K562 (cell line): Measurements from ENCODE around the gene ACTN1.

Experiments used
- FOS ChIP-seq: IDR thresholded peaks from 3 replicates; pipeline ENCODE4 v1.6.1; 2011; ENCODE audit not compliant: insufficient read length; ENCODE audit errors: extremely low read depth
- NR1H2 ChIP-seq: sonication (generic); formaldehyde crosslinking; IDR thresholded peaks from 2 replicates; pipeline ENCODE4 v1.4.0; 2020; ENCODE audit warnings: mild to moderate bottlenecking, missing genetic modification reagents
- POLR2A ChIP-seq: fragments of 450-650 bp; conservative IDR thresholded peaks from 2 replicates; pipeline ENCODE4 v1.6.1; 2016
- ZNF133 ChIP-seq: fragments of 250-450 bp; sonication (Bioruptor Pico); IDR thresholded peaks from 2 replicates; pipeline ENCODE4 v1.4.0; 2020; ENCODE audit warnings: mild to moderate bottlenecking
- ZNF354B ChIP-seq: fragments of 250-450 bp; sonication (Bioruptor Pico); IDR thresholded peaks from 2 replicates; pipeline ENCODE4 v1.4.0; 2020
- ZNF766 ChIP-seq: fragments of 200-800 bp; sonication (Bioruptor generic); conservative IDR thresholded peaks from 2 replicates; pipeline ENCODE4 v1.6.1; 2016; ENCODE audit warnings: missing genetic modification characterization, missing compliant biosample characterization
- ZNF785 ChIP-seq: fragments of 250-450 bp; sonication (Bioruptor Pico); IDR thresholded peaks from 2 replicates; pipeline ENCODE4 v1.4.0; 2020; ENCODE audit warnings: mild to moderate bottlenecking
- TF ChIP-seq, protein P1 (sequence below), 3 experiments: IDR thresholded peaks in 2 of 3; conservative IDR thresholded peaks in 1 of 3; 2 replicates each; pipeline ENCODE4 v1.5.1; 2011 to 2012; ENCODE audit warnings: low read length in 3 of 3, mild to moderate bottlenecking in 3 of 3, control low read depth in 2 of 3, improper control_type of control experiment in 1 of 3, inconsistent platforms in 1 of 3, low read depth in 1 of 3, mixed read lengths in 1 of 3, moderate library complexity in 1 of 3; ENCODE audit not compliant: insufficient read depth in 2 of 3
- TF ChIP-seq, protein P2 (sequence below), 3 experiments: fragments of 200-800 bp in 1 of 3; sonication (Bioruptor generic) in 1 of 3; sonication (generic) in 1 of 3; formaldehyde crosslinking in 1 of 3; IDR thresholded peaks; 2 replicates each; pipeline versions ENCODE4 v1.6.1 to v1.8.0; 2016 to 2022; ENCODE audit warnings: mild to moderate bottlenecking in 2 of 3, missing compliant biosample characterization in 2 of 3, missing genetic modification characterization in 2 of 3, missing genetic modification reagents in 1 of 3
- TF ChIP-seq, protein P3 (sequence below): sonication (generic); formaldehyde crosslinking; IDR thresholded peaks from 2 replicates; pipeline ENCODE4 v1.5.0; 2020; ENCODE audit warnings: missing genetic modification reagents
- TF ChIP-seq, protein P4 (sequence below), 2 experiments: fragments of 450-650 bp in 1 of 2; sonication (generic) in 1 of 2; formaldehyde crosslinking; conservative IDR thresholded peaks; 2 replicates each; pipeline versions ENCODE4 v1.4.0 to v1.8.1; 2020 to 2022; ENCODE audit warnings: mild to moderate bottlenecking in 1 of 2, missing genetic modification reagents in 1 of 2
- TF ChIP-seq, protein P5 (sequence below), 2 experiments: fragments of 450-650 bp; formaldehyde crosslinking in 1 of 2; IDR thresholded peaks; 2 replicates each; pipeline versions ENCODE4 v1.4.0 to v1.6.1; 2014 to 2020; ENCODE audit warnings: mild to moderate bottlenecking in 2 of 2, borderline replicate concordance in 1 of 2, low read depth in 1 of 2
- TF ChIP-seq, protein P6 (sequence below): IDR thresholded peaks from 2 replicates; pipeline ENCODE4 v1.6.1; 2012; ENCODE audit warnings: low read depth, low read length, improper control_type of control experiment, borderline replicate concordance

DNA sequence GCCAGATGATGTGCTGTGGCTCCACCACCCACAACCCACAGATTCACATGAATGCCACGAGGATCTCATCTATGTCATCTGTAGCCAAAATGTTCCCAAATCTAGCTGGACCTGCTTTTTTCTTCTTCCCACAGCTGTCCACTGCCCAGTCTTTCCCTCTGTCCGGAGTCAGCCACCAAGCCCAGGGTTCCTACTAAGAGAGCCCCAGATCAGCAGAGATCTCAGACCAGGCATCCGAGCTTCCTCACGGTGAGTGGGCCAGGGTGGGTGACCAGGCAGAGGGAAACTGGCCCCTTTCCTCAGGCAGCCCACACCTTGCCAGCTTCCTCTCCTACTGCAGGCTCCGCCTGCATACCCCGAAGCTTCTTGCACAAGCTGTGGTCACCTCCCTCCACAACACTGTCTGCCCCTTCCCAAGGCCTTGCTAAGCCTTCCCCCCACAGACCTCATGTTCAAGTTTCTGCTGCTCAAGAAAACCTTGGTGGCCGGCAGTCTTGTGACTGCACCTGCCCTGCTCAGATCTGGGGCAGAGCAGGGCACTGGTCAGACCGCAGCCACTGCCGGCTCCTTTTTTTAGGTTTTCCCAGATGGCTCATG, 81.4 kb downstream of the ACTN1 start:
- TF ChIP-seq, protein P1, sequence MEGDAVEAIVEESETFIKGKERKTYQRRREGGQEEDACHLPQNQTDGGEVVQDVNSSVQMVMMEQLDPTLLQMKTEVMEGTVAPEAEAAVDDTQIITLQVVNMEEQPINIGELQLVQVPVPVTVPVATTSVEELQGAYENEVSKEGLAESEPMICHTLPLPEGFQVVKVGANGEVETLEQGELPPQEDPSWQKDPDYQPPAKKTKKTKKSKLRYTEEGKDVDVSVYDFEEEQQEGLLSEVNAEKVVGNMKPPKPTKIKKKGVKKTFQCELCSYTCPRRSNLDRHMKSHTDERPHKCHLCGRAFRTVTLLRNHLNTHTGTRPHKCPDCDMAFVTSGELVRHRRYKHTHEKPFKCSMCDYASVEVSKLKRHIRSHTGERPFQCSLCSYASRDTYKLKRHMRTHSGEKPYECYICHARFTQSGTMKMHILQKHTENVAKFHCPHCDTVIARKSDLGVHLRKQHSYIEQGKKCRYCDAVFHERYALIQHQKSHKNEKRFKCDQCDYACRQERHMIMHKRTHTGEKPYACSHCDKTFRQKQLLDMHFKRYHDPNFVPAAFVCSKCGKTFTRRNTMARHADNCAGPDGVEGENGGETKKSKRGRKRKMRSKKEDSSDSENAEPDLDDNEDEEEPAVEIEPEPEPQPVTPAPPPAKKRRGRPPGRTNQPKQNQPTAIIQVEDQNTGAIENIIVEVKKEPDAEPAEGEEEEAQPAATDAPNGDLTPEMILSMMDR (IDR thresholded peaks at IDR 0.05 in 2 of 3, conservative IDR thresholded peaks at IDR 0.05 in 1 of 3; ENCODE audit: insufficient read depth in 2 of 3, low read depth in 1 of 3, low read length in 3 of 3): no peak
- no peak for TF ChIP-seq ZNF766 (CRISPR knock-in tag)
- TF ChIP-seq POLR2A: no peak
- no peak for TF ChIP-seq ZNF133
- TF ChIP-seq, protein P2, sequence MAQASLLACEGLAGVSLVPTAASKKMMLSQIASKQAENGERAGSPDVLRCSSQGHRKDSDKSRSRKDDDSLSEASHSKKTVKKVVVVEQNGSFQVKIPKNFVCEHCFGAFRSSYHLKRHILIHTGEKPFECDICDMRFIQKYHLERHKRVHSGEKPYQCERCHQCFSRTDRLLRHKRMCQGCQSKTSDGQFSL (CRISPR knock-in tag; IDR thresholded peaks at IDR 0.05): no peak
- TF ChIP-seq, protein P2 (tag; IDR thresholded peaks at IDR 0.05): no peak
- TF ChIP-seq FOS: no peak
- TF ChIP-seq, protein P3, sequence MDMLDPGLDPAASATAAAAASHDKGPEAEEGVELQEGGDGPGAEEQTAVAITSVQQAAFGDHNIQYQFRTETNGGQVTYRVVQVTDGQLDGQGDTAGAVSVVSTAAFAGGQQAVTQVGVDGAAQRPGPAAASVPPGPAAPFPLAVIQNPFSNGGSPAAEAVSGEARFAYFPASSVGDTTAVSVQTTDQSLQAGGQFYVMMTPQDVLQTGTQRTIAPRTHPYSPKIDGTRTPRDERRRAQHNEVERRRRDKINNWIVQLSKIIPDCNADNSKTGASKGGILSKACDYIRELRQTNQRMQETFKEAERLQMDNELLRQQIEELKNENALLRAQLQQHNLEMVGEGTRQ: no peak
- TF ChIP-seq, protein P4, sequence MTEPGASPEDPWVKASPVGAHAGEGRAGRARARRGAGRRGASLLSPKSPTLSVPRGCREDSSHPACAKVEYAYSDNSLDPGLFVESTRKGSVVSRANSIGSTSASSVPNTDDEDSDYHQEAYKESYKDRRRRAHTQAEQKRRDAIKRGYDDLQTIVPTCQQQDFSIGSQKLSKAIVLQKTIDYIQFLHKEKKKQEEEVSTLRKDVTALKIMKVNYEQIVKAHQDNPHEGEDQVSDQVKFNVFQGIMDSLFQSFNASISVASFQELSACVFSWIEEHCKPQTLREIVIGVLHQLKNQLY (CRISPR knock-in tag; conservative IDR thresholded peaks at IDR 0.05): no peak
- TF ChIP-seq NR1H2 (CRISPR knock-in tag): no peak
- TF ChIP-seq, protein P5, sequence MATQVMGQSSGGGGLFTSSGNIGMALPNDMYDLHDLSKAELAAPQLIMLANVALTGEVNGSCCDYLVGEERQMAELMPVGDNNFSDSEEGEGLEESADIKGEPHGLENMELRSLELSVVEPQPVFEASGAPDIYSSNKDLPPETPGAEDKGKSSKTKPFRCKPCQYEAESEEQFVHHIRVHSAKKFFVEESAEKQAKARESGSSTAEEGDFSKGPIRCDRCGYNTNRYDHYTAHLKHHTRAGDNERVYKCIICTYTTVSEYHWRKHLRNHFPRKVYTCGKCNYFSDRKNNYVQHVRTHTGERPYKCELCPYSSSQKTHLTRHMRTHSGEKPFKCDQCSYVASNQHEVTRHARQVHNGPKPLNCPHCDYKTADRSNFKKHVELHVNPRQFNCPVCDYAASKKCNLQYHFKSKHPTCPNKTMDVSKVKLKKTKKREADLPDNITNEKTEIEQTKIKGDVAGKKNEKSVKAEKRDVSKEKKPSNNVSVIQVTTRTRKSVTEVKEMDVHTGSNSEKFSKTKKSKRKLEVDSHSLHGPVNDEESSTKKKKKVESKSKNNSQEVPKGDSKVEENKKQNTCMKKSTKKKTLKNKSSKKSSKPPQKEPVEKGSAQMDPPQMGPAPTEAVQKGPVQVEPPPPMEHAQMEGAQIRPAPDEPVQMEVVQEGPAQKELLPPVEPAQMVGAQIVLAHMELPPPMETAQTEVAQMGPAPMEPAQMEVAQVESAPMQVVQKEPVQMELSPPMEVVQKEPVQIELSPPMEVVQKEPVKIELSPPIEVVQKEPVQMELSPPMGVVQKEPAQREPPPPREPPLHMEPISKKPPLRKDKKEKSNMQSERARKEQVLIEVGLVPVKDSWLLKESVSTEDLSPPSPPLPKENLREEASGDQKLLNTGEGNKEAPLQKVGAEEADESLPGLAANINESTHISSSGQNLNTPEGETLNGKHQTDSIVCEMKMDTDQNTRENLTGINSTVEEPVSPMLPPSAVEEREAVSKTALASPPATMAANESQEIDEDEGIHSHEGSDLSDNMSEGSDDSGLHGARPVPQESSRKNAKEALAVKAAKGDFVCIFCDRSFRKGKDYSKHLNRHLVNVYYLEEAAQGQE (IDR thresholded peaks at IDR 0.05; ENCODE audit: borderline replicate concordance): no peak
- TF ChIP-seq, protein P5 (CRISPR knock-in tag; IDR thresholded peaks at IDR 0.05; ENCODE audit: low read depth): no peak
- TF ChIP-seq, protein P6, sequence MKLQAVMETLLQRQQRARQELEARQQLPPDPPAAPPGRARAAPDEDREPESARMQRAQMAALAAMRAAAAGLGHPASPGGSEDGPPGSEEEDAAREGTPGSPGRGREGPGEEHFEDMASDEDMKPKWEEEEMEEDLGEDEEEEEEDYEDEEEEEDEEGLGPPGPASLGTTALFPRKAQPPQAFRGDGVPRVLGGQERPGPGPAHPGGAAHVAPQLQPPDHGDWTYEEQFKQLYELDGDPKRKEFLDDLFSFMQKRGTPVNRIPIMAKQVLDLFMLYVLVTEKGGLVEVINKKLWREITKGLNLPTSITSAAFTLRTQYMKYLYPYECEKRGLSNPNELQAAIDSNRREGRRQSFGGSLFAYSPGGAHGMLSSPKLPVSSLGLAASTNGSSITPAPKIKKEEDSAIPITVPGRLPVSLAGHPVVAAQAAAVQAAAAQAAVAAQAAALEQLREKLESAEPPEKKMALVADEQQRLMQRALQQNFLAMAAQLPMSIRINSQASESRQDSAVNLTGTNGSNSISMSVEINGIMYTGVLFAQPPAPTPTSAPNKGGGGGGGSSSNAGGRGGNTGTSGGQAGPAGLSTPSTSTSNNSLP: no peak
- no peak for TF ChIP-seq ZNF354B
- no peak for TF ChIP-seq ZNF785 (CRISPR knock-in tag)
